Fibroblast of the aortic adventitia (primary cell): Measurements from ENCODE around the gene TEK. TPM values are rescaled to one million over a fixed set of nuclear protein-coding genes. Genes with fewer than 3 reads are reported as not detected.

ENCODE experiments used
- DNase-seq: peaks from one replicate; pipeline ENCODE4 v3.0.0-alpha.2; 2010; ENCODE audit warnings: low read depth
- H3K4me3 ChIP-seq: 2 replicates; pipeline ENCODE4 v1.5.1; 2011; ENCODE audit warnings: low read depth, mild to moderate bottlenecking, control low read depth, low read length, moderate library complexity
- CTCF ChIP-seq: IDR thresholded peaks from 2 replicates; pipeline ENCODE4 v1.5.1; 2011; ENCODE audit warnings: mild to moderate bottlenecking, low read length, control low read depth, inconsistent platforms; ENCODE audit not compliant: insufficient read depth
- total RNA-seq: library from RNA; depleted of rRNA; stranded (reverse); fragments of >200 nt; gene quantifications from 2 replicates; pipeline ENCODE4 v1.2.3, GENCODE V29; 2012; ENCODE audit warnings: low replicate concordance

The TEK gene
- total RNA-seq, 1 donor: 1.7 TPM

GRCh38 chr9:27183131-27183530 lies 74.1 kb downstream of the TEK start:
- no peak for TF ChIP-seq CTCF

GRCh38 chr9:27183701-27184100 lies 74.7 kb downstream of the TEK start:
- H3K4me3 ChIP-seq: no peak overlapping the region
- peak; percentile 26 for DNase-seq
- TF ChIP-seq CTCF: no peak

More at GRCh38 chr9:27183131-27183530, 74.1 kb downstream of the TEK start:
- DNase-seq: no peak
- no peak overlapping the region for H3K4me3 ChIP-seq

- H3K4me3 ChIP-seq: no peak overlapping the region
- TF ChIP-seq CTCF: no peak
- peak; percentile 28 for DNase-seq
Observed at GRCh38 chr9:27184556-27185351, 75.7 kb downstream of the TEK start.

- DNase-seq: no peak
- TF ChIP-seq CTCF: no peak
- H3K4me3 ChIP-seq: no peak overlapping the region
Observed at GRCh38 chr9:27188426-27188825, 79.4 kb downstream of the TEK start.

GRCh38 chr9:27189426-27189825 lies 80.4 kb downstream of the TEK start:
- DNase-seq: peak; percentile 27
- no peak overlapping the region for H3K4me3 ChIP-seq
- TF ChIP-seq CTCF: no peak

GRCh38 chr9:27192291-27192960 lies 83.4 kb downstream of the TEK start:
- H3K4me3 ChIP-seq: no peak overlapping the region
- peak; percentile 49 for DNase-seq
- TF ChIP-seq CTCF: no peak
